ENCODE measurements around the gene MX2.

The MX2 gene

GRCh38 chr21:41322496-41323382 lies 39.1 kb upstream of the MX2 start:
- Histone ChIP-seq H3K36me3 (ENCODE audit: control insufficient read depth, insufficient read depth, low read length) (no peaks in the 10 kb centered on the region), H3K4me1 (ENCODE audit: control insufficient read depth, insufficient read depth, low read length) (no peaks in the 10 kb centered on the region), H3K9ac (ENCODE audit: low read depth, low read length) (no peak overlapping the region), H3K27me3 (ENCODE audit: control insufficient read depth, insufficient read depth, low read length) (no peaks in the 10 kb centered on the region), H3K4me3 (ENCODE audit: low read depth, low read length) (no peak overlapping the region), H3K9me3 (ENCODE audit: control insufficient read depth, insufficient read depth, low read length) (no peaks in the 10 kb centered on the region)

GRCh38 chr21:41325138-41325912 lies 36.5 kb upstream of the MX2 start:
- Histone ChIP-seq H3K27me3 (ENCODE audit: control insufficient read depth, insufficient read depth, low read length) (no peaks in the 10 kb centered on the region), H3K9me3 (ENCODE audit: control insufficient read depth, insufficient read depth, low read length) (no peaks in the 10 kb centered on the region), H3K9ac (ENCODE audit: low read depth, low read length) (no peak overlapping the region), H3K4me1 (ENCODE audit: control insufficient read depth, insufficient read depth, low read length) (no peaks in the 10 kb centered on the region), H3K36me3 (ENCODE audit: control insufficient read depth, insufficient read depth, low read length) (no peaks in the 10 kb centered on the region), H3K4me3 (ENCODE audit: low read depth, low read length) (no peak overlapping the region)

GRCh38 chr21:41326414-41327080 lies 35.3 kb upstream of the MX2 start:
- Histone ChIP-seq H3K4me3 (ENCODE audit: low read depth, low read length) (no peak overlapping the region), H3K9me3 (ENCODE audit: control insufficient read depth, insufficient read depth, low read length) (no peaks in the 10 kb centered on the region), H3K4me1 (ENCODE audit: control insufficient read depth, insufficient read depth, low read length) (no peaks in the 10 kb centered on the region), H3K36me3 (ENCODE audit: control insufficient read depth, insufficient read depth, low read length) (no peaks in the 10 kb centered on the region), H3K27me3 (ENCODE audit: control insufficient read depth, insufficient read depth, low read length) (no peaks in the 10 kb centered on the region), H3K9ac (ENCODE audit: low read depth, low read length) (no peak overlapping the region)

GRCh38 chr21:41327753-41328152 lies 34.1 kb upstream of the MX2 start:
- Histone ChIP-seq H3K4me3 (ENCODE audit: low read depth, low read length) (no peak overlapping the region), H3K27me3 (ENCODE audit: control insufficient read depth, insufficient read depth, low read length) (no peaks in the 10 kb centered on the region), H3K36me3 (ENCODE audit: control insufficient read depth, insufficient read depth, low read length) (no peaks in the 10 kb centered on the region), H3K9ac (ENCODE audit: low read depth, low read length) (no peak overlapping the region), H3K9me3 (ENCODE audit: control insufficient read depth, insufficient read depth, low read length) (no peaks in the 10 kb centered on the region), H3K4me1 (ENCODE audit: control insufficient read depth, insufficient read depth, low read length) (no peaks in the 10 kb centered on the region)

DNA sequence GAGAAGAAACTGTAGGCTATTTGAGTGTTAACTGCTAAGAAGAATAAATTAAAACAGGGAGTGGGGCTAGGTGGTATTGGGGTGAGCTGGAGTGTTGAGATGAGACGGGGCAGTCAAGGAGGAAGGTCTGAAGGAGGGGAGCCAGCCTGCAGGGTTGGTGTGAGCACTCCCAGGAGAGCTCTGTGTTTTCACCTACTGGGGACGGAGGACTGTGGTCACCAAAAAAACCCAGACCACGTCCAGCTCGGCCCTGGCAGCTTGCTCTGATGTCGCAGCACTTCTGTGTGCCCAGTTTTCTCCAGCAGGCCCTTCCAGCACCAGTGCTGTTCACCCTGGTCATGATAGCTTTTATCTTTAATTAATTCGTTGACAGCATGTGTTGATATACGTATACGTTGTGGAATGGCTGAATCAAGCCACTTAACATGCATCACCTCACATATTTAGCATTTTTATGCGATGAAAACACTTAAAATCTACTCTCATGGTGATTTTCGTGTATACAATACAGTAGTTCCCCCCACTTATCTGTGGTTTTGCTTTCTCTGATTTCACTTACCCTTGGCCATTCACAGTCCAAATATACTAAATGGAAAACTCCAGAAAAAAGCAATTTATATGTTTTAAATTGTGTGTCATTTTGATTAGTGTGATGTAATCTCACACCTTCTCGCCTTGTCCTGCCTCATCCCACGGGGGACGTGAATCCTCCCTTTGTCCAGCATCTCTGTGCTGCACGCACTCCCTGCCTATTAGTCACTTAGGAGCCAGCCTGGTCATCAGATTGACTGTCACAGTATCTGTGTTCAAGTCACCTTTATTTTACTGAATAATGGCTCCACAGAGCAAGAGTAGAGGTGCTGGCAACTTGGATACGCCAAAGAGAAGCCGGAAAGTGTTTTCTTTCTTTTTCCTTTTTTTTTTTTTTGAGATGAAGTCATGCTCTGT lies 32.9 kb upstream of the MX2 start:
- H3K36me3 ChIP-seq (ENCODE audit: control insufficient read depth, insufficient read depth, low read length): no peaks in the 10 kb centered on the region
- no peak overlapping the region for H3K4me3 ChIP-seq (ENCODE audit: low read depth, low read length)

DNA sequence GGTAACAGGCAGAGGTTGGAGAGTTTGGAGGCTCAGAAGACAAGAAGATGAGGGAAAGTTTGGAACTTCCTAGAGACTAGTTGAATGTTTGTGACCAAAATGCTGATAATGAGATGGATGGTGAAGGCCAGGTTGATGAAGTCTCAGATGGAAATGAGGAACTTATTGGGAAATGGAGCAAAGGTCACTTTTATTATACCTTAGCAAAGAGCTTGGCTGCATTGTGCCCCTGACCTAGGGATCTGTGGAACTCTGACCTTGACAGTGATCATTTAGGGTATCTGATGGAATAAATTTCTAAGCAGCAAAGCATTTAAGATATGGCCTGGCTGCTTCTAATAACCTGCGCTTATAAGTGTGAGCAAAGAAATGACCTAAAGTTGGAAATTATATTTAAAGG lies 28.1 kb upstream of the MX2 start:
- Histone ChIP-seq H3K9me3 (ENCODE audit: control insufficient read depth, insufficient read depth, low read length) (no peaks in the 10 kb centered on the region), H3K4me1 (ENCODE audit: control insufficient read depth, insufficient read depth, low read length) (no peaks in the 10 kb centered on the region), H3K27me3 (ENCODE audit: control insufficient read depth, insufficient read depth, low read length) (no peaks in the 10 kb centered on the region), H3K36me3 (ENCODE audit: control insufficient read depth, insufficient read depth, low read length) (no peaks in the 10 kb centered on the region), H3K9ac (ENCODE audit: low read depth, low read length) (no peak overlapping the region), H3K4me3 (ENCODE audit: low read depth, low read length) (no peak overlapping the region)

More for the DNA sequence above, 32.9 kb upstream of the MX2 start:
- Histone ChIP-seq H3K4me1 (ENCODE audit: control insufficient read depth, insufficient read depth, low read length) (no peaks in the 10 kb centered on the region), H3K9ac (ENCODE audit: low read depth, low read length) (no peak overlapping the region), H3K27me3 (ENCODE audit: control insufficient read depth, insufficient read depth, low read length) (no peaks in the 10 kb centered on the region), H3K9me3 (ENCODE audit: control insufficient read depth, insufficient read depth, low read length) (no peaks in the 10 kb centered on the region)

DNA sequence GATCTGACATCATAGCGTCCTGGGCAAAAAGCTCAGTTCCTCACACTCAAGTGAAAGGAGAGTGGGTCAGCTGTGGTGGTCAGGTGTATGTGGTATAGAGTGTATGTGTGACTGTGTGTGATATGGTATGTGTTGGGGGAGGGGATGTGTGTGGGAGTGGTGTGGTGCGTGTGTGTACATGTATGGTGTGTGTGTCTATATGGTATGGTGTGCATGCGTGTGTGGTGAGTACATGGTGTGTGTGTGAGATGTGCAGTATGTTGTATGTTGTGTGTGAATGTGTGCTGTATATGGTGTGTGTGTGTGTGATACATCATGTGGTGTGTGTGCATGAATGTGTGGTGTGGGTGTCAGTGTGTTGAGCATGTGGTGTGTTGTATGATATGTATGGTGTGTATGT lies 24.3 kb upstream of the MX2 start:
- H3K4me3 ChIP-seq (ENCODE audit: low read depth, low read length): no peak overlapping the region
- no peaks in the 10 kb centered on the region for H3K4me1 ChIP-seq (ENCODE audit: control insufficient read depth, insufficient read depth, low read length)
- no peaks in the 10 kb centered on the region for H3K9me3 ChIP-seq (ENCODE audit: control insufficient read depth, insufficient read depth, low read length)
- no peaks in the 10 kb centered on the region for H3K36me3 ChIP-seq (ENCODE audit: control insufficient read depth, insufficient read depth, low read length)
- H3K9ac ChIP-seq (ENCODE audit: low read depth, low read length): no peak overlapping the region
- H3K27me3 ChIP-seq (ENCODE audit: control insufficient read depth, insufficient read depth, low read length): no peaks in the 10 kb centered on the region

DNA sequence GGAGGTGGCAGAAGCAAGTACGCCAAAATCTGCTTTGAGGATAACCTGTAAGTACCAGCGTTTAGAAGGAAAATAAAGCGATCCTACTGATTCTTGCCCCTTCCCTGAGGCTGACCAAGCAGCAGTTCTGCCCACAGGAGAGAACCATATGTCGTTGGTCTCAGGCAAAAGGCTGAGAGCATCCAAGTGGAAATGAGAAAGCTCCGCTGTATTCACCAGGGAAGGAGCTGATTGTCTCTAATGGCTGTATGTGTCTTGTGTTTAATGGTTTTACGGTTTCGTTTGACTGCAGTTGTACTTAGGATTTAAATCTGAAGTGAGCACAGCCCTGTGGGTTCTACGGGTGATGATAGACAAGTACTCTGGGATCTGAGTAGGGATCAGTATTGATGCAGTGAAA lies 23.4 kb upstream of the MX2 start:
- H3K4me3 ChIP-seq (ENCODE audit: low read depth, low read length): no peak overlapping the region
- H3K9me3 ChIP-seq (ENCODE audit: control insufficient read depth, insufficient read depth, low read length): no peaks in the 10 kb centered on the region
- no peaks in the 10 kb centered on the region for H3K27me3 ChIP-seq (ENCODE audit: control insufficient read depth, insufficient read depth, low read length)
- no peaks in the 10 kb centered on the region for H3K4me1 ChIP-seq (ENCODE audit: control insufficient read depth, insufficient read depth, low read length)
- no peaks in the 10 kb centered on the region for H3K36me3 ChIP-seq (ENCODE audit: control insufficient read depth, insufficient read depth, low read length)
- H3K9ac ChIP-seq (ENCODE audit: low read depth, low read length): no peak overlapping the region

- H3K36me3 ChIP-seq (ENCODE audit: control insufficient read depth, insufficient read depth, low read length): no peaks in the 10 kb centered on the region
- no peaks in the 10 kb centered on the region for H3K27me3 ChIP-seq (ENCODE audit: control insufficient read depth, insufficient read depth, low read length)
- no peaks in the 10 kb centered on the region for H3K9me3 ChIP-seq (ENCODE audit: control insufficient read depth, insufficient read depth, low read length)
- H3K4me1 ChIP-seq (ENCODE audit: control insufficient read depth, insufficient read depth, low read length): no peaks in the 10 kb centered on the region
- H3K9ac ChIP-seq (ENCODE audit: low read depth, low read length): no peak overlapping the region
- H3K4me3 ChIP-seq (ENCODE audit: low read depth, low read length): no peak overlapping the region
Observed at GRCh38 chr21:41342035-41342434, 19.8 kb upstream of the MX2 start.

GRCh38 chr21:41344146-41344545 lies 17.7 kb upstream of the MX2 start:
- Histone ChIP-seq H3K4me1 (ENCODE audit: control insufficient read depth, insufficient read depth, low read length) (no peaks in the 10 kb centered on the region), H3K9ac (ENCODE audit: low read depth, low read length) (no peak overlapping the region), H3K9me3 (ENCODE audit: control insufficient read depth, insufficient read depth, low read length) (no peaks in the 10 kb centered on the region)

GRCh38 chr21:41345356-41345755 lies 16.5 kb upstream of the MX2 start:
- H3K27me3 ChIP-seq (ENCODE audit: control insufficient read depth, insufficient read depth, low read length): peaks cover 2% of the 10 kb centered on the region
- H3K4me3 ChIP-seq (ENCODE audit: low read depth, low read length): no peak overlapping the region
- no peaks in the 10 kb centered on the region for H3K4me1 ChIP-seq (ENCODE audit: control insufficient read depth, insufficient read depth, low read length)
- H3K36me3 ChIP-seq (ENCODE audit: control insufficient read depth, insufficient read depth, low read length): no peaks in the 10 kb centered on the region
- no peak overlapping the region for H3K9ac ChIP-seq (ENCODE audit: low read depth, low read length)
- no peaks in the 10 kb centered on the region for H3K9me3 ChIP-seq (ENCODE audit: control insufficient read depth, insufficient read depth, low read length)

More at GRCh38 chr21:41344146-41344545, 17.7 kb upstream of the MX2 start:
- Histone ChIP-seq H3K27me3 (ENCODE audit: control insufficient read depth, insufficient read depth, low read length) (peaks cover 1% of the 10 kb centered on the region), H3K4me3 (ENCODE audit: low read depth, low read length) (no peak overlapping the region), H3K36me3 (ENCODE audit: control insufficient read depth, insufficient read depth, low read length) (no peaks in the 10 kb centered on the region)

Data from iPS-15b (cell line).